T follicular helper cell (primary cell): ENCODE data around the gene BET1.

Experiments used
- DNase-seq: peaks from one replicate; pipeline ENCODE4 v3.0.0-alpha.2; 2020; ENCODE audit warnings: low read depth

Gene BET1

DNA sequence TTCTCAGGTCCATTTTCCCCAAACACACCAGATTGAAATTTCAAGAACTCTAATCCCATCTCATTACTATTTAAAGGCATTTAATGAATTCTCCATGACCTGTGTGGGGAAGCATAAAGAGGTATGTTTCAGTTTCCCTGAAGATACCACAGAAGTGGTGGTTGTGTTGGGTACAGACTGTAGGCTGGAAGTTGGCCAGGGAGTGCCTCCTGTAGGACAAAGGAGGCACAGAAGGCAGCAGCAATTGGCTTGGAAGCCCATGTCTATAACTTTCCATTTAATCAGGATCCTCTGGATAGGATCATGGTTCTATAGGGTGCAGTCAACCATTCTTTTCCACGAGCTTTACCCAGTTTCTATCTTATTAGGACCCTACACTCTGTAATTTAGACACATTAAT, 8.6 kb upstream of the BET1 start:
- no peak for DNase-seq

DNA sequence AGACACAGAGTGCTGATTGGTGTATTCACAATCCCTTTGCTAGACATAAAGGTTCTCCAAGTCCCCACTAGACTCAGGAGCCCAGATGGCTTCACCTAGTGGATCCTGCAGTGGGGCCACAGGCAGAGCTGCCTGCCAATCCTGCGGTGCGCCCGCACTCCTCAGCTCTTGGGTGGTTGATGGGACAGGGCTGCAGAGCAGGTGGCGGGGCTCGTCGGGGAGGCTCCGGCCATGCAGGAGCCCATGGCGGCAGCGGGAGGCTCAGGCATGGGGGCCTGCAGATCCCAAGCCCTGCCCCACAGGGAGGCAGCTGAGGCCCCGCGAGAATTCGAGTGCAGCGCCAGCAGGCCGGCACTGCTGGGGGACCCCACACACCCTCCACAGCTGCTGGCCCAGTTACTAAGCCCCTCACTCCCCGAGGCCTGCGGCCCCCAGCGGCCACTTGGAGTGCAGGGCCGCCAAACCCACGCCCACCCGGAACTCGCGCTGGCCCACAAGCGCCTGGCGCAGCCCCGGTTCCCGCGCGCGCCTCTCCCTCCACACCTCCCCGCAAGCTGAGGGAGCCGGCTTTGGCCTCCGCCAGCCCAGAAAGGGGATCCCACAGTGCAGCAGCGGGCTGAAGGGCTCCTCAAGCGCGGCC, 7.7 kb upstream of the BET1 start:
- no peak for DNase-seq

DNA sequence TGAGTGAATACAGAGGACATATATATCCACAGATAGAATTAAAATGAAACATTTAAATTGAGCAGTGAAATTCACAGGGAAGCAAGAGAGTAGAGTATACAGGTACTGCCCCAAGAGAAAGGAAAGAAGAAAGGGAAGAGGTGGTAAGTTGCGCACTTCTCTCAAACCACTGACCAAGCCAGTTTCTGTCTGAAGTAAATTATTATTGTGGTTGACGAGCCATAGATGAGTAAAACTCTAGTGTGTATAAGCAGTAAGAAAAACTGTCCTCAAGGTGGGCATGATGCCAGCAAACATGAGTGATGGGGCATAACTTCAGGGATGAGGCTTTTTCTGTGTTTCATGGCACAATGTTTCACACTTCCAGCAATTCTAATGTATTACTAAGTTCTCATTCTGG, 4.4 kb upstream of the BET1 start:
- no peak for DNase-seq

DNA sequence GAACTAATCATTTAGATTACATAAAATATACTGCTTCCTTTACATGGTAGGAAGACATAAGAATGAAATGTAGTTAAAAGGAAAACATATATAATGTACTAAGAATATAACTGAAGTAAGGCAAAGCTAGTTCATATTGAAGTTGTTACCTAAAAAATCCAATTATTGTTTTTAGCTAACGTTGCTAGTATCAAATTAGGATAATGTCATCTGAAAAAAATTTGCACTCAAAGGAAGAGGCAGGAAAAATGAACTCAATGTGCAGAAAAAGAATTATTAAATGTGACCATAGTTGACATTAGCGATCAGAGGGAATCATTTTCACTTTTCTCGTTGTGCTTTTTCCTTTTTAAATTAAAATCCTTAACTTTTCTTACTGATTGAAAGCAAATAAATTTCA, 1.6 kb upstream of the BET1 start:
- DNase-seq = no peak

DNA sequence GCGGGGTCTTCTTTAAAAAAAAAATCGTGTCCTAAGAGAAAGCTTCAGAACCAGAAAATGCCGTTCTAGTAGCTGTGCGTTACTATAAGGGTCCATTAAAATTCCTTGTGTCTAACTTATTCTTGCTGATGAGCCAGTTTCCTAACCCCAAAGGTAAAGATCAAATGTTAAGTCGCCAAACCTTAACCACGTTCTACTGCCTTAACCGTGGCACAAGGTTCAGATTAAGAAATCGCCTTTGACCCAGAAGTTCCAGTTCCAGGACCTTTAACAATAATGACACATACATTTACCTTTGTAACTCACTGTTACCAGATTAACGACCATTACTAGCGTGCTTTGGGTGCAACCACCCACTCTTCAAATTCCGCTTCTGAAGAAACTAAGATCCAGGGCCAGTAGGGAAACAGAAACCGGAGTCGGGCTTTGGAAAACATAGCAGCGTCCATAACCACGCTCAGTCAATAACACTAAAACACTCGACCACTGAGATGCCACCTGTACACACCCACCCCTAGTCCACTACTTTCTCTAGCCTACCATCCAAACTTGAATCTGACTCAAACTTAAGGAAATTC, 620 bp downstream of the BET1 start:
- DNase-seq = no peak

DNA sequence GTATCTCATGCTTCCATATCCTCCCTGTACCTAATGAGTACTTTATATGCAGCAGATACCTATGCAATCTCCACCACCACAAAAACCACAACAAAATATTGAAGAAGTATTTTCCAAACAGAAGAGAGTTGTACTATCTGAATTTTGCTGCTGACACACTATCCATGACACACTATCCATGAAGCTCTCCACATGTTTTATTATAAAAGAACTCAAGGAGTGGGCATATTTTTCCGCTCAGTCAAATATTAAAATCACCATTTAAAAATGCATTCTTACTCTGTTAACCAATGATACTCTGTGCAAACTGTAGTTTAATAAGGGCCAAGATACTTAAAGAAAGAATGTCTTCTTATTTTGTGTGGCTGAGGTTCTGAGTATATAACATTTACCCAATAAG, 2.8 kb downstream of the BET1 start:
- DNase-seq = no peak

DNA sequence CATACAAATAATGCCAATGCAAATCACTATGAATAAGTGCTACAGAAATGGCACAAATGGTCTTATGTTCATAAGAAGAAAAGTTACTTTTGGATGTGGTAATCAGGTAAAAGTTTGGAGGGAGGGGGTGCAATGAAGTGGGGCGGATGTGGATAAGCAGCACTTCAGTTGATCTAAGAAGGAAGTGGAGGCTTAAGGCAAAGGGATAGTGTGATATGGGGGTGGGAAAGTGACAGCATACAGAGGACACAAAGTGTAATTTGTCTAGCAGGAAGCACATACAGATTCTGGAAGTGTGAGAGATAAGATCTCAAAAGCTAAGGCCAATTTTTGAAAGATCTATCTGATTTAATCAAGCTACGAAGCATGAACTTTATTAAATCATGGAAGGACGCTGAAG, 6.3 kb downstream of the BET1 start:
- no peak for DNase-seq

DNA sequence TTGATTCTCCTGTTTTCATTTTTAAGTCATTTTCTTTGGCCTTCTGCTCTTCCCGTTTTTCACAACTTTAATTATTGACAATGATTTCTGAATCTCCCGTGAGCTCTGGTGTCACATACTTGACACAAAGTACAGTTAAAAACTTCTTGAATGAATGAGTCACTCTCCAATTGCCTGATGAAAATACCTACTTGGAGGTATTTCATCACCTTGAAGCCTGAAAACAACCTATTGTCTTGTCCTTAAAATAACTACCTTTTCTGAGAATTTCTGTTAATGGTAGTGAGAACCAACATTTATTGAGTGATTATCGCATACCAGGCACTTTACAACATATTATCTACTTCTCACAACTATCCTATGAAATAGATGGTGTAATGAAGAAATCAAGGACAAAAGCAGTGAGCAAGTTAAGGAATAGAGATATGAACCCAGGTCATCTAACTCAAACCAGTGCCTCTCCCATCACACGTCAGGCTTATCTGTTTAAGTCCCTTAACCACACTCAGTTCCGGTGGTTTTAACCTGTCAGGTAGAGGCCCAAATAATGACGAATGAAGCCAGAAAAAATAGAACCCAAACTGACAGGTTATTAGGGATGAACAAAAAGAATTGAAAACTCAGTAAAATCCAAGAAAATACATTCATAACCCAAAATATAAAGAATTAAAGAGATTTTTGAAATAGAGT, 11.6 kb downstream of the BET1 start:
- no peak for DNase-seq

DNA sequence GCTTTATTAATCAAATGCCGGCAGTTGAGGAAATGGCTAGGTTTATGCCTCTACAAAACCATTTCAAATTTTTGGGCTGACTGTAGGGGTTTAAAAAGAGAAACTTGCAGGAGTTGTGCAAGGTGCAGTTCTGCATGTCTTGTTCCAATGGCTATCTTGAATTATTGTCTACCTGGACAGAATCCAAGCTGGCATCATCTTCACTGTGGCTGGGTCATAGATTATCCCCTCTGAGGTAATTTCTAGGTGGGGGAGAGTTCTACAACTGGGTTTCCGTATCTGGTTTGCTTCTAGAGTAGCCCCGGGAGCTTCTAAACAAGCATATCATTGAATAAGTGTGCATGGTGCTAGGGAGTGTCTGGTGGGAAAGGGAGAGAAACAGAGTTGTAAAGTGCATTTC, 16.9 kb downstream of the BET1 start:
- no peak for DNase-seq

DNA sequence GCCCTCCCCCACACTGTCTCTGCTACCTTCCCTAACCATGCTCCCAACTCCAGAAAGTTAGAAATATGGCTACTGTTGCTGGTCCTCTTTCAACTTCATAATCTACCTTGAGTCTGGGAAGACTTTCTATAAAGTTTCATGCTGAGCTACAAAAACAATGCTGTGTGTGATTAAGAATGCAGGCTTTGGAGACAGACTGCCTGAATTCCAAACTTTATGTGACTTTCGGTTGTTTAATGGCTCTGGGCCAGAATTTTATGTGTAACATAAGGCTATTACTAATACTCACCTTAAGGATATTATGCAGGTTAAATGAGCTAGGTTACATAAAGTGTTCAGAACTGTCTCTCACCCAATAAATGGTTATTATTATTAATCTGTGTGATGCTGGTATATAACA, 19.1 kb downstream of the BET1 start:
- no peak for DNase-seq

DNA sequence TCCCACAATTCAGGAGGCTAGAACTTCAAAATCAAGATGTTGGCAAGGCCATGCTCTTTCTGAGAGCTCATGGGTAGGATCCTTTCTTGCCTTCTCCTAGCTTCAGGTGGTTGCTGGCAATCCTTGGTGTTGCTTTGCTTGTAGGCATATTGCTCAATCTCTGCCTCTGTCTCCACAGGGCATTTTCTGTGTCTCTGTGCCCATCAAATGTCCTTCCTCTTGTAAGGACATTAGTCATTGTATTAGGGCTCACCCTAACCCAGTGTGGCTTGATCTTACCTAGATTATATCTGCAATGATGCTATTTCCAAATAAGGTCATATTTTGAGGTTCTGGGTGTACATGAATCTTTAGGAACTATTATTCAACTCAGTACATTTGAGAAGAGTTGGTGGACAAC, 20.1 kb downstream of the BET1 start:
- DNase-seq = no peak

DNA sequence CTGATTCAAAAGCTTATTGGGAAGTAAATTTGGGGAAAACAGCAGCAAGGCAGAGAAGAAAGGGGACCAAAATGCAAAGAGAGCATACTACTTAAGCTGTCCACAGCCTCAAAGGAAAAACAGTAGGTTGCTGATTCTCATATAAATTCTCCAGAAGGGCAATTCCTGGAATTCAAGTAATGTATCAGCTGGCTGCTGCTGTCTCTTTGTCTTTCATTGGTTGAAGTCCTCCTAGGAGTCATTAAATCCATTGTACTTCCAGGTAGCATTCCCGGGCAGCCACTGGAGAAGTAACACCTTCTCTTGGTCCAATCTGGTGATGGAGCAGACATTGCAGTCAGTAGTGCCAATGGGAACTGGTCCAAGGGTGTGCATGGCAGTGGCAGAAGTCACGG, 22.7 kb downstream of the BET1 start:
- no peak for DNase-seq

DNA sequence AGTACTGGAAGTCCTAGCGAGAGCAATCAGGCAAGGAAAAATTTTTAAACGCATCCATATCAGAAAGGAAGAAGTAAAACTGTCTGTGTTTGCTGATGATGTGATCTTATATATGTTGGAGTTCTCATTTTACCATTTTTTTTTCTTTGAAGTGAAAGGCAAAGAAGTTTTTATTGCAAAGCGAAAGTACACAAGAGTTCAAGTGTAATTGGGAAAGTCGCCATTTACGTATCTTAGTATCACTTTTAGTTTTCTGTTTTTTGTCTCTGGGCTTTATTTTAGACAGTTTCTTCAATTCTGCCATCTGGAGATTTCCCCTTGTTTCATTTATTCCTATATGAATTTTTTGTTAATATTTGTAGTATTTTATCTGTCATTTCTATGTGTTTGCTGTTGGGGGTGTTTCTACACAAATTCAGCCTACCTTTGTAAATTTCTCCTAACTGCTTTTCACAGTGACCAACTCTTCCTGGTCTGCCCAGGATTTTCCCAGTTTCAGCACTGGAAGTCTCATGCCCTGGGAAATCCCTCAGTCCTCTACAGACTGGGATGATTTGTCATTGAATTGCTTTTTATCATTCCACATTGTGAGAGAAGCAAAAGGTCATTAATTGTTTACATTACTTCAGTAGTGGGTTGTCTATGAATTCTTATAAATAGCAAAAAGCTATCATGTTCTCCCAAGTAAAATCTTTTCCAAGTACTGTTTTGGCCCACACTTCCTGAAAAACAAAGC, 23.2 kb downstream of the BET1 start:
- DNase-seq = no peak

DNA sequence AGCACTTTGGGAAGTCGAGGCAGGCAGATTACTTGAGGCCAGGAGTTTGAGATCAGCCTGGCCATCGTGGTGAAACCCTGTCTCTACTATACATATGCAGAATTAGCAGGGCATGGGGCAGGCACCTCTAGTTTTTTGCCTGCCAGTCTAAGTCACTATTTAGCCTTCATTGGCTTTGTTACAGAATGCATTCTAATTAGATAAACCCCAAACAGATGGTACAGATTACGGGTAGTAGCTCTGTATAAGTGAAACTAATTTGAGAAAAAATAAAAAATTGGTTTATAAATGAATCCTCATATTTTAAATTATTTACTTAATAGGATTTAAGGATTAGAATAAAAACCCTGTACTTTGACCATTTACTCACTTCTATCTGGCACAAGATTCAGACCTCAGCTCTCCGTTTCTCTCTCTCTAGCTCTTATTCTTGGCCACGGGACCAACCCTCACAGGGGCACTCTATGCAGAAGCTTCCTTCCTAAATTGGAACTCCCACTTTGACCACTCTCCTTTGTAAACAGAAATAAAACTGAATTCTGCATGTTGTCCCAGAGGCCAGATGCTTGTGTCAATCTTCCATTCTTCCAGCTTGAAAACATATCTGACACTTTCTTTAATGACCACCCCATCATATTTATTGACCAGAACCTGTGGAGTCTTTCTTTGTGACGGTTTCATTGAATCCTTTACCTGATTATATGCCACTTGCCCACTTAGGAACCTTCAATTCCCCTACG, 26.8 kb downstream of the BET1 start:
- DNase-seq = no peak

DNA sequence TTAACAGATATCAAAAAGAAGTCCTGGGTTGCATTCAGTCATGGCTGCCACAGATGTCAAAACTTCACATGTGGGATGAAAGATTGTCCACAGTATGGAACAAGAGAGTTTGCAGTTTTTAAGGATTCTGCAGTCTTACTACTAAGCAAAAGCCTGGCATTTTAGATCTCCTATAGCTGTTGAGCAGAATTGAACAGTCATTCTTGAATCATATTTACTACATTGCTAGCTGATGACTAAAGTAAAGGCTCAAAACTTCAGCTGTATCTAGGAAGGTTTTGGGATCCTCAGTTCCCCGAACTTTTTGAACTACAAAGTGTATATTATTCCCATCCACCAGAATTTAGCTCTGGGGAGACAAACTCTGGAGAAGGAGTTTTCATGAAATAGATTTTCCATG, 31.0 kb downstream of the BET1 start:
- DNase-seq = no peak

DNA sequence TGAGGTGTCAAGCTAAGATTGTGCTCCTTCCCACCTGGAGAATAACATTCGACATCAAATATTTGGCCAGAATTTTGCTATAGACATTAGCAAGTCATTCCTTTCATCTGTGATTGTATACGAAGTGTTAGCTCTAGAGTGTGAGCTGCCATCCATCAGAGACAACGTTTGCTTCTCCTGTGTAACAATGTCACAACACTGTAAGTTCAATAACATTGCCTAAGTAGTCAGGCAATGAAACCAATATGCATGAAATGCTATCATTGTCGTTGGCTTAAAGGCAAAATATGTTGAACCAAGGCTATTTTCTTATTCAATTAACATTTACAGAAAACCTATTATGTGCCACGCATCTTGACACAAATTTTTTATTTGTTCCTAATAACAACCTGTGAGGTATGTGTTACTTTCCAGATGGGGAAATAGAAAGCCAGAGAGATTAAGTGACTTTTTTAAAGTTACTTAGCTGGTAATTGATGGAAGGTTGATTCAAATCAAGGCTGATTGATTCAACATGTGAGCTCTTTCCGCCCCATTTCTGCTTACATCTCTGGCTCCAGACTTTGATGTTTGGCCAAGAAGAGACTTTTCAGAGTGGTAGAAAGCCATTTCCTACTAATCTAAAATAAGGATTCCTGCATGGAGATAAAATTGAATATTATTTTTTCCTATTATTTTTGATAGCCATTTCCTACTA, 32.0 kb downstream of the BET1 start:
- DNase-seq = no peak

DNA sequence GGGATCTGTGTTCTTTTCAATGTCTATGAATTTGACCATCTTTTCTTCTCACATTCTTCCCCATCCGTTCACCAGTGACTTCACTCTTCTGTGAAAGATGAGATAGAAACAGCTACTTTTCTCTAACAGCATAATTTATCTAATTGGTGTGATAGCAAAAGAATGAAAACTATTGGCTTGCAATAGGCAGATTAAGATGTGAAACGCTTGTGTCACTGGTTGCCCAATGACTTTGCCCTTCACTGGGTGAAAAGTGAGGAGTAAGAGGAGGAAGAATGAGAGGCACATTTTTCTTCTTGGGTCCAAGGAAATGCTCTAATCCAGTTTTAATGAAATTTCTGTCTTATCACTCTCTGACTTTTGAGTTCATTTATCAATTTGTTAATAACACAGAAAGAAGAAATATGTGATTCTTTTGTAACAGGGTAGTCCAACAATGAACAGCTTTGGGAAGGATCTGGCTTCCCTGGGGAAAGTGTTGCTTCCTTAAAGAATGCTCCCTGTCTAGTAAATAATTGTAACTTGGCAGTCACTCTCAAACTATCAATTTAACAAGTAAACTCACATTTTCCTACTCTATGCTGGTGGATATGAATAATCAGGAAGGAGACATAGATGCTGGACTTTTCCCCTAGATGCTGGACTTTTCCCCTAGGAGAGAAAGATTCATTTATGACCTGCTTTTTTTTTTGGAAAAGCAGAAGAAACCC, 35.1 kb downstream of the BET1 start:
- DNase-seq = no peak

DNA sequence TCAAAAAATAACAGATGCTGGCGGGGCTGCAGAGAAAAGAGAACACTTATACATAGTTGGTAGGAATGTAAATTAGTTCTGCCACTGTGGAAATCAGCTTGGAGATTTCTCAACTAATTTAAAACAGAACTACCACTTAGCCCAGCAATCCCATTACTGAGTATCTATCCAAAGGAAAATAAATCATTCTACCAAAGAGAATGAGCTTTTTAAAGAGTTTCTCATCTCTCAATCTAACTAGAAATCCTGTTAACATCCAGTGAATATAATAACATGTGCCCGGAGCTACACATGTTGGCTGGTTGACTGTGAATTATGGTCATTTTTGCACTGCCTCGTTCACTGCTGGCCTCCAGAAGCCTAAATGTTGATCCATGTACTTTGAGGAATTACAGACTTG, 39.3 kb downstream of the BET1 start:
- no peak for DNase-seq

DNA sequence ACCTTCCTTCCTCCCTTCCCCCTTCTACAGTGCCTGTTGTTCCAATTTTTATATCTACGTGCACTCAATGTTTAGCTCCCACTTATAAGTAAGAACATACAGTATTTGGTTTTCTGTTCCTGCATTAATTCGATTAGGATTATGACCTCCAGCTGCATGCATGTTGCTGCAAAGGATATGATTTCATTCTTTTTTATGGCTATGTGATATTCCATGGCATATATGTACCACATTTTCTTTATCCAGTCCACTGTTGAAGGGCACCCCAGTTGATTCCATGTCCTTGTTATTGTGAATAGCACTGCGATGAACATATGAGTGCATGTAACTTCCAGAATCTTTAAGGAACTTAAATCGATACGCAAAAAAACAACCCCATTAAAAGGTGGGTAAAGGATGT, 39.9 kb downstream of the BET1 start:
- DNase-seq = no peak

DNA sequence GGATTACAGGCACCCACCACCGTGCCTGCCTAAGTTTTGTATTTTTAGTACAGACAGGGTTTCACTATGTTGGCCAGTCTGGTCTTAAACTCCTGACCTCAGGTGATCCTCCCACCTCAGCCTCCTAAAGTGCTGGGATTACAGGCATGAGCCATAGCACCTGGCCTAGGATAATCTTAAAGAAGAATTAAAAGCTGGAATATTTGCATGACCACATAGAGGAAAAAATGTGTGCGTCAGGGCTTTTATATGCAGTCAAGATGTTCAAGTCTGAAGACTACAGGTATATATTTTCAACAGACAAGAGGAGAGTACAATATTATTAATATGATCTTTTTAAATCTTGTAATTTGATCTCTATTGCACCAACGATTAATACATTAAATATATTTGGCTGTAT, 43.2 kb downstream of the BET1 start:
- DNase-seq = no peak

DNA sequence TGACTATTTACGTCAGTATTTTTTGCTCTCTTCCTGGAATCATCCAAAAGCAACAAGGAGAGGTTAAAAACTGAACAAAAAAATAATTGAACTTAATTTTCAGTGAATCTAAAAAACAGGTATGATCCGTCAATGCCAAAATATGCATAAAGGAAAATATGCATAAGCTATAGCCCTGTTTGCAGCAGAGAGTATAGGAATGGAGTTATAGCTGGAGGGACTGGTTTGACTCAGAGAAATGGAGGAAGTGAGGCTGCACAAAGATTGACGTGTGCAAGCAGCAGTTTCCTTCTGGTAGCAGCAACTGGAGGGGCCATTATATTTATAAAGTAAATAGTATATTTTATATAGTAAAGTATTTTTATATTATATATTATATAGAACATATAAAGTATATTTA, 45.5 kb downstream of the BET1 start:
- DNase-seq = no peak
